CD4-positive, alpha-beta T cell treated with Interleukin-6 at 100 ng/mL for 8 hours (primary cell): ENCODE results near the gene FBLN1.

Experiments
- DNase-seq: peaks from one replicate; pipeline ENCODE4 v3.0.0-alpha.2; 2020; ENCODE audit warnings: mixed read lengths, low spot score

The FBLN1 gene

DNA sequence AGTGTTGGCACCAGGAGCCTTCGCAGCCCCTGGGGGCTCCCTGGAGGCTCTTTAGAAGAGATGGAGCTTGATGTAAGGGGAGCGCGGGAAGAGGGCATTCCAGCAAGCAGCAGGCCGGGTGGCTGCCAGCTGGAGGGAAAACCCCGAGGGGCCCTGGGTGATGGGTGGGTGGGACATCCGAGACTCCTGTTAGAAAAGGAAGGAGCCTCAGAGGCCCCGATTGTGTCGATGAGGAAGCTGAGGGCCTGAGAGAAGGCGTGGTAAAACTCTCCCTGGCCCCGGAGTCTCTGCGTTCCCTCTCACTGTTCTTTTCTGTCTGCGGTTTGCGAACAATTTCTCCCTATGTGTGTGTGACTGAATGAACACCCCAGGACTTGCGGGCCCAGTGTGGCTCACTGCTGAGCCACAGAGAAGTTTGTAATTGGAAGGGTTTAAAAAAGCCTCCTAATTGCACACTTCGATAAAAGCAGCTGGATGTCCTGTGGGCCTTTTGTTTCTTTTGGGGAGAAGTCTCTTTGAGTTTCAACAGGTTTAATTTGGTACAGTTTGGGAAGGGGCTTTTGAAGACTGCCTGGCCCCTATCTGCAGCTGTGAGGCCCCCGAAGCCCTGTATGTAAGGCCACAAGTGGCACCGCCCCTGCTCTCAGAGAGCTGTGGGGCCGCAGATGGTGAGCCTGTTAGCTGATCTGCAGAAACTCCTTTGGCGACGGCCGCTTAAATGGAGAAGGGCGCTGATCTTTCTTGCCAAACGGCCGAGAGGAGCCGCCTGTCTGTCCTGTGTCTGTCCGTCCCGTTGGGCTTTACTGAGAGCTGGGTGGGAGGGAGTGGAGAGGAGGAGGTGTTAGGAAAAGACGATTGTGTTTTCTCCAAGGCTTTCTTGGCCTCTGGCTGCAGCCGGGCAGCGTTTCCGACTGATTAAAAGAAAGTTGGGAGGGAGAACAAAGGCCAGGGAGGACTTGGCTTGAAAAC, 2.0 kb downstream of the FBLN1 start:
- no peak for DNase-seq

DNA sequence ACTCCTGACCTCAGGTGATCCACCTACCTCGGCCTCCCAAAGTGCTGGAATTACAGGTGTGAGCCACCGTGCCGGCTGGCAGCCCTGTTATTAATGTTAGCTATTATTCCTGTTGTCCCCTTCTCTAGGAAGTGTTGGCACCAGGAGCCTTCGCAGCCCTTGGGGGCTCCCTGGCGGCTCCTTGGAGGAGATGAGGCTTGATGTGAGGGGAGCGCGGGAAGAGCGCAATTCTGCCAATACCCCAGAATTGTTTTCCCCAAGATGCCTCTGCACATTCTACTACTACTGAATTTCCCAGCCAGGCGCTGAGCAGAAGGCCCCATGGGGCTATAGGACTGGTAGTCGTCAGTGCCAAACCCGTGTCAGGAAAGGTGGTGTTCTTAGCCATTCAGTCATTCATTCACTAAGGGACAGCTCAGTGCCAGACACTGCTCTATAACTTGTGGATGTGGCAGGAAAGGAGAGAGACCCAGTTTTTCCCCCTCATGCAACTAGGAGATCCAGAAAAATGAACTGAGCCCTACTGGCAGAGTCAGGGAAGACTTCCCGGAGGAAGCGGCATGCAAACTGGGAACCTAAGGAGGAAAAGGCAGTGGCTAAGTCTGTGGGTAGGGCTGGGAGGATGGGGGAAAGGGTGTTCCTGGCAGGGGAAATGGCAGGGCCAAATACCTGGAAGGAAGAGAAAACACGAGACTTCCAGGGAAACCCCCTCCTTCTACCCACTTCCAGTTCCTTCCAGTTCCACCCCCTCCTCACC, 3.5 kb downstream of the FBLN1 start:
- DNase-seq: no peak

DNA sequence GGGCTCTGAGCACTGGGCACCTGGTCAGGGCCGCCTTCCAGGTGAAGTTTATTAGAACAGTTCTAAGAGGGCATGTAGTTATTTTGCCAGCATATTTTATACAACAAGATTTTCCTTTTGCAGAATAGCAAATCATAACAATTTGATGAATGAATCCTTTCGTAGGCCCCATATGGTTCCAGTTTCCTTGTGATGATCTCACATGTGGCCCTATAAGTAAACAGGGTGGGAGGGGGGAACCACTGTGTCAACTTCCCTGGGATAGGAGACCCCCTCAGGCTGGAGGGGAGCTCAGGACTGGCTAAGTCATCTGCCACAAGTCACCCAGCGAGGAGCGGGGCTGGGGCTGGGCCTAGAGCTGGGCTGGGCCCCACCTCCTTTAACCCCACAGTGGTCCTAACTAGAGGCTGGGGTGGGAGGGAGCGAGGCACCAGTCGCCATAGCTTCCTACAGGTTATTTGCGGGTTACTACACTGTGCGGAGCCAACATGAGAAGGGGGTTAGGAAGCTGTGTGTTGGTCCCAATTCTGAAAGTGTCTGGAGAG, 4.2 kb downstream of the FBLN1 start:
- no peak for DNase-seq

DNA sequence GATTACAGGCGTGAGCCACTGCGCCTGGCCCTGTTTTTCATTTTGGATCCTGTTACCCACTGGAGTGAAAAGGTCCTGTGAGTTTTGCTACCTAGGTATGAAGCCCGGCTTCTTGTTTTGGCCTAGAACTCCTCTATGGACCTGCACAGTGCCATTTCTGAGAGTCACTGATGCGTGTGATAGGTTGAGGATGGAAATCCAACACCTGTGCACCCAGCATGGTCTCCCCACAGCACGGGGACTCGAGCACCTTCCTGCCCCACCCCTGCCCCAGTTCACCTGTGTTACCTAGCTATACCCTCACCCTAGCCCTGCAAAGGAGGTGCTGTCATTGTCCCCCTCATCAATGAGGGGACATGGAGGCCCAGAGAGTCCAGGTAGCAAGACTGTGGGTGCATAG, 5.1 kb downstream of the FBLN1 start:
- no peak for DNase-seq

DNA sequence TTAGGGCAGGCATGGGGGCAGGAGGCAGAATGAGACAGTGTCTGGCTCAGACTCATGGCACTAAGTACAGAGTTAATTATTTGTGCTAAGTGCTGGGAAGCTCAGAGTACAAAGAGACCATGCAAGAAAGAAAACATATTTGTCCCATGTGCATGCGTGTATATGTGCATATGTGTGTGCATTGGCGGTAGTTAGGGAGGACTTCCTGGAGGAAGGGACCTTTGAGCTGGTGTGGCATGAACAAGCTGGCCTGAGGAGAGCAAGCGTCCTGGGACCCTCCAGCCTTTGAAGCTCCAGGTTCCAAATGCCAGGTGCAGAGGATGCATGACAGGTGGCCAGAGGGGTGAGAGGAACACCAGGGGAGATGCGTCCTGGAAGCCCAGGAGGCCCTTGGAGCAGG, 6.1 kb downstream of the FBLN1 start:
- DNase-seq: no peak

DNA sequence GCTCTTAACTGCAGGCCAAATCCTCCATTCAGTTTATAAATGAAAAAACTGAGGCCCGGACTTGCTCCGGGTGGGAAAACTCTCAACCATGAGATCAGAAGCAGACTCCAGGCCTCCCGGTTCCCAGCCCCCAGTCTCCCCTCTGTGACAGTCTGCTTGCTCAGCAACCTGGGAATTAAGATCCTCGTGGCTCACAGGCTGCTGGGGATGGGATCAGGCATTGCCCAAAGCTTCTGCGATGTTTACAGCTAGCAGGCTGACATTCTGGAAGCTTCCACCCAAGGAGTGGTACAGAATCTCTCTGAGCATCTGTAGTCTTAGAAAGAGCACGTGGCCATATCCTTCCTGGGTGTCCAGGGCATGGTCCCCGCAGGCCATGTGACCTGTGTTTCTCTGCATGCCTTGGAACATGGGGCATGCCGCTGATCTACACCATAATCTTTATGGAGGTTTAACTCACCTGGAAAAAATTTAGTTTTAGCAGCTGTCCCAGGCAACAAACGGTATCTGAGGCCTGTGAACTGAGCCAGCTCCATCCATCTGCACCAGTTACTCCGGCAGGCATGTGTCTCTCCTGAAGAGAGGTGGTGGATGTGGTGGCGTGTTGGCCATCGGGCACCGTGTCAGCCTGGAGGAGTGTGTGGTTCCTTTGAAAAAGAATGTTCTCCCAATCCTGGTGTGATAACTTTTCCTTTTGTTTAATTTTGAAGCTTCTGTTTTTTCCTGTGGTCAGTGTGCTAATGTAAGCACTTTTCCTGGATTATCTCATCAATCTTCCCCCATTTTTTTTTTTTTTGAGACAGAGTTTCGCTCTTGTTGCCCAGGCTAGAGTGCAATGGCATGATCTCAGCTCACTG, 7.9 kb downstream of the FBLN1 start:
- no peak for DNase-seq

DNA sequence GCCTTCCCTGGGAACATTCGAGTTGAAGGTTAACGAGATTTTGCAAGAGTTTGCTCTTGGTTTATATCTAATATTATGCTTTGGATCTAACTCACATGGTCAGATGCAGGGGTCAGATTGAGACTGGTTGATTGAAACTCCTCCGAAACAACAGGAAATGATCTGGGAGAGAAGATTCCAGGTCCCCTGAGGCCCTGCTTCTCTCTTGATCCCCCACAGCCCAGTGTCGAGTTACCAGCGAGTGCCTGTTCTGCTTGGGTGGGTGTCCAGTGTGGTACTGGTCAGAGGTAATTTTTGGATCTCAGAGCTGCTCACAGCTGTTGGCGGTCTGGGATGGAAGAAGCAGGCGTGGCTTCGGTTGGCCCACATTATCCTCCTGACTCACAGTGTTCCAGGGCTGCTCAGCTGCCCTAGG, 9.2 kb downstream of the FBLN1 start:
- no peak for DNase-seq

DNA sequence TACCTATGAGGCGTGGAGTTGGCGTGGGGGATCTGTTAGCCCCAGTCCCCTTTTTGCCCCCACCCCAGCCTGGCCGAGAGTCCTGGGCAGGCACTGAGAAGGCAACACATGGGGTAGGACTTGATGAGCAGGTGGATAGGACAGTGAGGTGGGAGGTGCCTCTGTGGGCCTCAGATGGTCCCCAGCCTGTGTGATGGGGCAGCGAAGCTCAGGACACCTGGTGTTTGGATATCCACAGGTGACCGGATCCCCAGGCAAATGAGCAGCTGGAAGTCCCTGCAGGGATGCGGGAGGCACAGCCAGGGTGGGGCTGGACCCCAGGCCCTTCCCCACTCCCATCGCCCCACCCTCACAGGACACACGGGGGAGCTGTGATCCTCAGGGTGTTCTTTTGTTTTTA, 9.7 kb downstream of the FBLN1 start:
- DNase-seq: no peak

DNA sequence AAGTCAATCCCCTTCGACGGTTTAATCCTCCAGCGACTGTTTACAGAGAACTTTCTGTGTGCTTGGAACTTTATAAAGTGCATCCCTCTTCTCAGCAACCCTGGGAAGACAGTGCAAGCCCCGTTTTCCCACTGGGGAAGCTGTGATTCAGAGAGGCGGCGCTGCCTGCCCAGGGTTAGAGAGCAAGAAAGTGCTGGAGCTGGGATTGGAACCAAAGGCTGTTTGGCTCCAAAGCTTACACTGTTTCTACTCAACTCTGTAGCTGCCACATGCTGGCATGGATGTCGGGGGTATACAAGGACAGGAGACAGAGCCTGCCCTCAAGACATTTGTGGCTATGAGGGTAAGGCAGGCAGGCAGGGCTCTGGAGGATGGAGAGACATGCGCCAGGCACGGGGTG, 13.0 kb downstream of the FBLN1 start:
- DNase-seq: no peak

DNA sequence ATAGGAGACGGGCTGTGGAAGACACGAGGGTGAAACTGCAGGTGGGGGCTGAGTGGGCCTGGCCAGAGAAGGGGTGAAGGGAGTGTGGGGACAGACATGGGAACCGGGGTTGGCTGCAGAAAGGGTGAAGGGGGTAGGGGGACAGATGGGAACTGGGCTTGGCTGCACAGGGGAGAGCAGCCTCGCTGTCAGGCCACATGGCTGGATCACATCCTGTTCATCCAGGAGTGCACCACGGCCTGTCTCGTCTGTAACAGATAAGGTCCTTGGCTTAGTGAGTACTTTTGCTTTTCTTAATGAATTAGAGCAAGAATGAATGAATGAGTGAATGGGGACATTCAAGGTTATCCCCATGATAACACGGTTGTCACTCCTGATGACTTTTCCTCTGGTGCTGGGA, 13.5 kb downstream of the FBLN1 start:
- DNase-seq: no peak

DNA sequence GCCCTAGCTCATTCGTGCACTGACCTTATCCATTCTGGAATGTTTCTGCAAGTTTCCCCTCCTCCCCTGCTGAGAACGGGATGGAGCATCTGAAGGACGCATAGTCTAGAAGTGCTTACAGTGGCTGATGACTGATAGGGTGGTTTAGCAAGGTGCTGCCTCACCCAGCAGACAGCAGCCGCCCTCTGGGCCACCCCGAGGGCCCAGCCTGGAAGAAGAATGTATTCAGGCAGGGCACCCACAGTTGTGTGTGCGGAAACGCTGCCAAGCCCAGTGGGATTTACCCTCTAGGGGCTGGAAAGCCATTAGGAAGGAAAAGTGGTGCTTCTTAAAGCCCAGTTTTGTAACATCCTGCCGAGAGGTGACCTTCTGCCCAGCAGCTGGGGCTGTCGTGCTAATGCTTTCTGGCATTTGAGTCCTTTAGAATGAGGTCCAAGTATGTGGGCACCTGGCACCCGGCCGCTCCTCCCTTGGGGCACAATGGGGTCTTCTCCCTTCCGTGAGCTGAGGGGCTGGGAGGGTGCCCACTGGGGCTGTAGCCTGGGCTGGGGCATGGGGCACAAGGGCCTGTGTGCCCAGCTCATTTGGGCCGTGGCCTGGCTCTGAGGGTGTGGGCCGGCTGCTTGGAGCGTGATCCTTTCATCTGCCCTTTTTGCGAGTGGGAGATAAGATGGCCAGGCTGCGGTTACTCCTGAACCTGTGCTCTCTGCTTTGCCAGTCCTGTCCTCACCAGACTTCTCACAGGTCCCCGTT, 14.4 kb downstream of the FBLN1 start:
- no peak for DNase-seq

DNA sequence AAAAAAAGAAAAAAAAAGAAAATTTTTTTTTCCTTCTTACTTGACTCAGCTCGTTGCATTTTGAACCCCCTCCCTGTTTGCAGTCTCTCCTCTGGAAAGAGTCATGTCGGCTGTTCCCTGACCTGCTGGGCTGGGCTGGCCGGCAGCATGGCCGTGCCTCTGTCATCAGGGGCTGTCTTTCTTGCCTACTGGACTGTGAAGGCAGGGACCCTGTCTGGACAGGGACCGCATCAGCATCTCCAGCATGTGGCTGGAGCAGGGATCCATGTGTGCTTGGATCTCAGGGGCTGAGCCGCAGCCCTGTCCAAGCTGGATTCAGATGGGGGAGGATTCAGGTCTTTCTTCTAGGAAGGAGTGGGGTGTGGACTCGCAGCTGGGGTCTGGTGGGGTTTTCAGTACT, 15.5 kb downstream of the FBLN1 start:
- no peak for DNase-seq

DNA sequence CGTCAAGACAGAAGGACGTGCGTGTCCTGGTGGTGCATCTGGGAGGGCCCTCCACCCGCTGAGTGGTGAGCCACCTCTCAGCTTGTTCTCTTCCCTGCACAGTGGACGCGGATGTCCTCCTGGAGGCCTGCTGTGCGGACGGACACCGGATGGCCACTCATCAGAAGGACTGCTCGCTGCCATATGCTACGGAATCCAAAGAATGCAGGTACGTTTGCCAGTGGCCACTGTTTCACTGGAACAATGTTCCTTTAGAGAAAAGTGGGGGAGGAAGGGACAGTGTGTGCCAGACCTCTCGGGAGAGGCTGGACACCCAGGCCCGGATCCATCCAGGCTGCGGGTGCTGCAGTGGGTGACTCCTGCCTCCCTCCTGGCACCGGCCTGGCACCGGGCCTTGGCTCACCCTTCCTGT, 15.9 kb downstream of the FBLN1 start:
- DNase-seq: no peak

DNA sequence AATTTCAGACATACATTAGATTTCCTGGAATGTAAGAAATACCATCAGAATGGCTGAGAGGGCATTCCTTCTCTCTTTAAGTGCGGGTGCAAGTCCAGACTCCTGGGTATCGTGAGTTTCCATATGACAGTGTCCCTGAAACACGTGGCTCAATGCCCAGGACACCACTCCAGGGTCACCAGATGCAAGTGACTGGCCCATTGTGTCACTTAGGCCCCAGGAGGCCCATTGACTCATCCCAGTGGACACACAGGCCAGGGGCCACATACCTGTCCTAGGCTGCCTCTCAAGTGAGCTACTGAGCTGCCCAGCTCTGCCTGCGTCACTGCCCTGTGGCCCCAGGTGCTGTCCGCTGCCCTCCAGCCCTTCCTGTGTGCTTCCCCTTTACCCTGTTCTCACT, 18.5 kb downstream of the FBLN1 start:
- DNase-seq: no peak

DNA sequence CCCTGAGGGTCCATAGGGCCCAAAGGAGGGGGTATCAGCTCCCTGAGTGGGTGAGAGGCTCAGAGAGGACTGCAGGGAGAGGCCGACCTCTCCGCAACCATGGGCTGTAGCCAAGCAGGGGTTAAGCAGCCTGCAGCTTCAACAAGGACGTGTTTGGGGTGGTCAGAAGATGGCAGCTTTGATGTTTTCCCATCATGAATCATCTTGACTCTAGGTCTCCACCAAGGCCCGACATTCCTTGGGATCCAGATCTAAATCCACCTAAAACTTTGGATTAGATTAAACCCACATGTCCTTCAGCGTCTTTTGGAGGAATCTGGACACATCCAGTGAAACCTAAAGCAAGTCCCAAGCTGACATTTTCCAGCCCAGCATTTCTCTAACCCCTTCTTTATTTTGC, 19.8 kb downstream of the FBLN1 start:
- no peak for DNase-seq

DNA sequence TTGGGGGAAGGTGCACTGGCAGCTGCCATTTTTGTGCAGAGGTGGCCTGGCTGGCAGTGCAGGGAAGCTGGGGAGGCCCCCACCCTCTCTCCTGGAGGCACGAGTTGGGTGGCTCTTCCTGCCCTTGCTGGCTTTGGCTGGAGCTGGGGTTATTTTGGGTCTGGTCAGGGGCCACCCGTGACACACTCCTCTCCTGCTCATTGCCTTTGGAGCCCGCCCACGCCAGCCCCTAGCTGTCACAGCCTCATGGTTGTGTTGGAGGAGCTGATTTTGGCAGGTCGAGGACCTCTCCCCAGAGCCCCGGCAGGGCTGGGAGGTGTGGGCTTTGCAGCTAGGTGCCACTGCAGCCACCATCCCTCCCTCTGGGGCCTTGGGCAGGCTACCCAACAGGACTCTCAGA, 21.5 kb downstream of the FBLN1 start:
- DNase-seq: no peak

DNA sequence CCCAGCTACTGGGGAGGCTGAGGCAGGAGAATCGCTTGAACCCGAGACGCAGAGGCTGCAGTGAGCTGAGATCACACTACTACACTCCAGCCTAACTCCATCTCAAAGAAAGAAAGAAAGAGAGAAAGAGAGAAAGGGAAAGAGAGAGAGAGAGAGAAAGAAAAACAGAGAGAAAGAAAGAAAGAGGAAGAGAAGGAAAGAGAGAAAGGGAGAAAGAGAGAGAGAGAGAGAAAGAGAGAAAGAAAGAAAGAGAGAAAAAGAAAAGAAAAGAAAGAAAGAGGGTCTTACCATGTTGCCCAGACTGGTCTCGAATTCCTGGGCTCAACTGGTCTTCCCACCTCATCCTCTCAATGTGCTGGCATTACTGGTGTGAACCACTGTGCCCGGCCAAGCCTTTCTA, 22.3 kb downstream of the FBLN1 start:
- no peak for DNase-seq

DNA sequence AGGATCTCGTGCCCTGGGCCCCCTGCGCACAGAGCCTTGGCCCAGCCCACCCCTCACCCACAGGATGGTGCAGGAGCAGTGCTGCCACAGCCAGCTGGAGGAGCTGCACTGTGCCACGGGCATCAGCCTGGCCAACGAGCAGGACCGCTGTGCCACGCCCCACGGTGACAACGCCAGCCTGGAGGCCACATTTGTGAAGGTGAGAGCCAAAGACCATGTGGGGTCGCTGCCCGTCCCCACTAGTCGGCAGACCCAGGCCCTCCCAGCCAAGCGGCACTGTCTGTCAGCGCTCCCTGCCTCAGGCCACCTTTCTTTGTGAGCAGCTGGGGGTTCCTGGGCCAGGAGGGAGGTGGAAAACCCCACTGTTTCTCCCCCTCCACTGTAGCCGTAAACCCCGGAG, 22.8 kb downstream of the FBLN1 start:
- no peak for DNase-seq

DNA sequence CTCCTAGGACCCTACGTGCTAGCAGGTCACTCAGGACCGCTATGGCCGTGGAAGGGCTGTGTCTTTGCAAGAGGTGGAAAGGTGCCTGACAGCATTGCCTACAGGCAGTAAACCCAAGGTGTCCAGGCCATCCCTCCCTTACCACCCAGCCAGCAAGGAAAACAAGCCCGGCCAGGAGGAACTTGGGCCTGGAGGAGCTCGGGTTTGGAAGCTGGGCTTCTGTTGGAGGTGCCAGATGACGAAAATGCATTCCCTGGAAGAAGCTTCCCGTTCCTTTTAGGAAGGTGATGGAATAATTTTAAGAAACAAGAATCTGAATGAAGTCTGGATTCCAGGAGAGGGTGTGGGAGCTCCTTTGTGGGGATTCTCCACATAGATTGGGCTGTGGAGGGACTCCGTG, 23.6 kb downstream of the FBLN1 start:
- no peak for DNase-seq

DNA sequence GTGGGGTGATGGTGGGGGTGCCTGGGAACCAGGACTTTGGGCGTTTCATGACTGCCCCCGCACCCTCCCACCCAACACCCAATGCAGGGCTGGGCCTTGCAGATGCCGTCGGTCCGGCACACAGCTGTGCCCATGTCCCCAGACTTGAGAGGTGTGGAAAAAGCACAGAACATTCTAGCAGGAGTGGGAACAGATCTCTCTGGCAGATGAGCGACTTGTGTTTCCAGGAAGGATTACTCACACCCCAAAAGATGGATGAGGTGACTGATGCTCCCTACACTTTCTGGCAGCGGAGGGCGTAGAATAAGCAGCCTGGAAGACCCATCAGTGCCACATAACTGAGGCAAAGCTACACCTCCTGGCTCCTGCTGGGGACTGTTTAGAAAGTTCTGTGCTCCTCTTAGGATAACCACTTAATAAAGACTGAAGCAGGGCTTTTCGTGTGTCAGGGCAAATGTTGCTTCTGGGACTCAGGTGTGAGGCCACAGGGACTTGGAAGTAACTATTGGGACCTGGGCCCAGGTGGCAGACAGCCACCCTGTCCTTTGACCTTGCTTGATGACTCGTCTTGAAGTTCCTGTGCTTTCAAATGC, 24.2 kb downstream of the FBLN1 start:
- DNase-seq: no peak

DNA sequence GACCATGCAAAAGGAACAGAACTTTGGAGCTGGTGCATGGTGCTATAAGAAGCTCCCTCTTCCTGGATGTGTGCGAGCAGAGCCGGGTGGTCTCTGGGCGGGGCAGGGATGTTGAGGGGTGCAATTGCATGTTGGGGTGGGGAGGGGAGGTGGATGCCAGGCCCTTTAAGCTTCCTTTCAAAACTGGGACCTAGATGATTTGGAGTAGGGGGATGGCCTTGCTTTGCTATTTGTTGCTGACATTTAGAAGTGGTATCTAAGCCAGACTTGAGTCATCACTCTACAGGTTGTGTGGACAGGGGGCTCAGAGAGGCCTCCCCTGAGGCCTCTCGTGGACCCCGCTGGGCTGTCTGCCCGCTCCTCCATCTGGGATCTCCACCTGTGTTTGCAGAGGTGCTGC, 24.8 kb downstream of the FBLN1 start:
- no peak for DNase-seq
